Activated CD4-positive, alpha-beta T cell treated with anti-CD3 and anti-CD28 coated beads, Interleukin-2, amount 50 U/mL, for 1 hour (primary cell): ENCODE results near the gene SUGCT.
"Not testable (repeated sequence)": the region's sequence is repeated elsewhere in the genome, so short reads cannot be mapped to it uniquely, and the experiment has no call there.

Experiments used
- DNase-seq: peaks from one replicate; pipeline ENCODE4 v3.0.0-alpha.2; 2020

Gene SUGCT

DNA sequence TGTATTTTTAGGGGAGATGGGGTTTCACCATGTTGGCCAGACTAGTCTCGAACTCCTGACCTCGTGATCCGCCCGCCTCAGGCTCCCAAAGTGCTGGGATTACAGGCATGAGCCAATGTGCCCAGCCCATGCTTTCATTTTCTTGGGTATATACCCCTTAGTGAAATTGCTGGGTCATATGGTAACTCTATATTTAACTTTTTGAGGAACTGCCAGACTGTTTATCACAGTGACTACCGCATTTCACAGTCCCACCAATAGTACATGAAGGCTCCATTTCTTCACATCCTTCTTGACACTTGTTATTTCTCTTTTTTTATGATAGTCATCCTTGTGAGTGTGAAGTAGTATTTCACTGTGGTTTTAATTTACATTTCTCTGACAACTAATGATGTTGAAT is 134.0 kb downstream of the SUGCT start:
- DNase-seq: not testable (repeated sequence)

DNA sequence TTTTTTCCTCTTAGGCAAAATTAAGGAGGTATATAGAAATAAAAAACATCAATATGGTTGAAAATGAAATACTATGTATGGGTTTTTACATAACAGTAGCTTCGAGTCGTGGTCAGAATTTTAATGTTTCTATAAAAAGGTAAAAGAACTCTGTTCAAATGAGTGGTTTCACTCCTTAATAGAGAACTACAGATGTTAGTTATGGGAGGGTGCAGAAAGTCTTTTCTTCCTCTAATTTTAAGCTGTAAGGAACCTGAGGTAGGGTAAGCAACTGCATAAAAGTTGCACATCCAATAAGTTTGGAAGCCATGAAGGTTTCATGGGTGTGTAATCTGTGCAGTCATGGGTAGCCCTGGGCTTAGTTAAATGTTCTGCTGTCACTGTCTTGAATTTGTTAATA is 141.3 kb downstream of the SUGCT start:
- DNase-seq: no peak

DNA sequence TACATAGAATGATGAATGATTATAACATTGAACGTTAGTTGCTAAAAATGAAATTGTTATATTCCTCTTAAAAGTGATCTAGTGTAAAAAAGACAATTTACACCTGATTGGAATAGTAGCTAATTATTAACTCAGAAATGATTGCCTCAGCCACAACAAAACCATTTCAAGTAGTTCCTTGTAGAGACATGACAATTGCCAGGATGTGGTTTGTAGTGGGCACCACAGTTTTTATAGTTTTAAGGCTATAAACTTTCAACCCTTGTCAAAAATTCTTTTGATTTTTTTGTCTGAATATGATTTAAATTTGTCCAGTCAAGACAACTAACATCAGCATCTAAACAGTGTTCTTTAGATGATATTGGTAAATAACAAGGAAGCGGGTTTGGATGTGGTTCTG is 145.2 kb downstream of the SUGCT start:
- DNase-seq: no peak

DNA sequence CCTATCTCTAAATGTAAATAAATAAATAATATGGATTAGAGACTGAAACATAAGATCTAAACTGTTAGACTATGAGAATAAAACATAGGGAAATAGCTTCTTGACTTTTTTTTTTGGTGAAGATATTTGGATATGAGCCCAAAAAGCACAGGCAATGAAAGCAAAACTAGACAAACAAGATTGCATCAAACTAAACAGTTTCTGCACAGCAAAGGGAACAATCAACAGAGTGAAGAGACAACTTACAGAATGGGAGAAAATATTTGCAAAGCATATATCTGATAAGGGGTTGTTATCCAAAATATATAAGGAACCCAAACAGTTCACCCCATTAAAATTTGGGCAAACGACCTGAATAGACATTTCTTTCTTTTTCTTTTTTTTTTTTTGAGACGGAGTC is 148.1 kb downstream of the SUGCT start:
- DNase-seq: no peak

DNA sequence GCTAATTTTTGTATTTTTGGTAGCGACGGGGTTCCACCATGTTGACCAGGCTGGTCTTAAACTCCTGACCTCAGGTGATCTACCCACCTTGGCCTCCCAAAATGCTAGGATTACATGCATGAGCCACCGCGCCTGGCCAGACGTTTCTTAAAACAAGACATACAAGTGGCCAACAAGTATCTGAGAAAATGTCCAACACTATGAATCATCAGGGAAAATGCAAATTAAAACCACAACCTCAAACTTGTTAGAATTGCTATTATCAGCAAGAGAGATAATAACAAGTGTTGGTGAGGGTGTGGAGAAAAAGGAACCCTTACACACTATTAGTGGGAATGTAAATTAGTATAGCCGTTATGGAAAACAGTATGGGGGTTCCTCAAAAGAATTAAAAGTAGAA is 148.6 kb downstream of the SUGCT start:
- no peak for DNase-seq

DNA sequence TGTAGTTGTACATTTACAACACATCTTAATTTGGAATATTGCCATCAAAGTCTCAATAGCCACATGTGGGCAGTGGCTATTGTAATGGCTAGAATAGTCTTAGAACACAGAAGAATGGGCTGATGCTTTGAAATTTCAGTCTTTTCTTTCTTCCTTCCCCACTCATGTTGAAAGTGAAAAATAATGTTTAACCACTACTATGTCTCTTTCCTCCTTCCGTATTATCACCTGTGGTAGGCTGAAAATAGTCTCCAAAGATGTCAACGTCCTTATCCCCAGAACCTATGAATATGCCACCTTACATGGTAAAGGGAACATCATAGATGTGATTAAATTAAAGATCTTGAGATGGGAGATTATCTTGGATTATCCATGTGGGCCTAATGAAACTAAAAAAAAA is 154.0 kb downstream of the SUGCT start:
- DNase-seq: no peak

DNA sequence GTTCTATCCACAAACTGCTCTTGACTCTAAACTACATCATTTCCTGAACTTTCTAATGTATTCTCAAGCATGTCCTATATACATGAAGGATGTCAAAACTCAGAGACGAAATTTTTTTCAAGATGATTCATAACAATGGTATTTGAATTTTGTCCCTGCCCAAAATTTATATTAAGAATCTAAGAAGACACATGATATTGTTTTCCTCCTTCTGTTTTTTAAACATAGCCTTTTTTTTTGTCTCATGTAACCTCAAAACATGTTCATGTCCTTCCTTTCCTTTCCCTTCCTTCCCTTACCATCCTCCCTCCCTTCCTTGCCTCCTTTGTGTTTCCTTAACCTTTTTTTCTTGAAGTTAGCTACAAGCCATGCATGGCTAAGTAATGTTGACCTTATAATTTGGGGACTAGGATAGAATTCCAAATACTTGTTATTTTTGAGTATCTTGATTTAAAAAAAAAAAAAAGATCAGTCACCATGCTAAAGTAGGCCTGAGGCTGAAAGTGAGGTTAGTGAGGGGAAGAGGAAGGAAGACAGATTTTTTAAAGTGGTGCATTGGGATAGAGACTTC is 163.0 kb downstream of the SUGCT start:
- DNase-seq: no peak

DNA sequence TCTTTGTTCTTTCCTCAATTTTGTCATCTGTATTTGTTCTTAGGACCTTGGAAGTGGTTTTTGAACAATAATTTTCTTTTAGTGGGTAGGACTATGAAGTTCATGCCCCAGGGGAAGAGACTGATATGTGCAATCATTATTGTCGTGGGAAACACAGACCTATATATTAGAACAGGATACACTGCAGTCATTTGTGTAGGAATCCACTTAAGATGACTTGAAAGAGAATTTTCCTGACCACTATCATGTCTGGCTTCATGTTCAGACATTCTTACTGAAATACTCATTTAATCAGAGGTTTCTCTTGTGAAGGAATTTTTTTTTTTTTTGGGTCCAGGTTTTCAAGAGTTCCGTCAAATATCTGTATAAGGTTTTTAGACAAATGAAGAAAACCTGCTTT is 163.6 kb downstream of the SUGCT start:
- DNase-seq: no peak

DNA sequence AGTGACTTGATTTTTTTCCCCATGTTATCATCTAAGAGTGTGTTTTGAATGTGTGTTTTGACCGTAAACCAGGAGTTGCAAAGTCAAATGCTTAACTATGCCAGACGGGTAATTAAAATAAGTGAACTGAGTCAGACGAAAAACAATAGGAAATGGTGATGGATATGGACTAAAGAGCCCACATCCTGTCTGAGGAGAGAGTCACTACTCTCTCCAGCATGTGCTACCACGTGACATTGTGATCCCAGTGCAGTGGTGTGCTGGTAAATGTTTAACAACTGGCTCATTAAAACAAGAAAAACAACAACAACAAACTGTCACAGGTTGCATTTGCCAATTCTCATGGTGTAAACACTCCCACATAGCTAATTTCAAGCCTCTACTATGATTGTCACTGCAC is 164.3 kb downstream of the SUGCT start:
- DNase-seq: no peak

DNA sequence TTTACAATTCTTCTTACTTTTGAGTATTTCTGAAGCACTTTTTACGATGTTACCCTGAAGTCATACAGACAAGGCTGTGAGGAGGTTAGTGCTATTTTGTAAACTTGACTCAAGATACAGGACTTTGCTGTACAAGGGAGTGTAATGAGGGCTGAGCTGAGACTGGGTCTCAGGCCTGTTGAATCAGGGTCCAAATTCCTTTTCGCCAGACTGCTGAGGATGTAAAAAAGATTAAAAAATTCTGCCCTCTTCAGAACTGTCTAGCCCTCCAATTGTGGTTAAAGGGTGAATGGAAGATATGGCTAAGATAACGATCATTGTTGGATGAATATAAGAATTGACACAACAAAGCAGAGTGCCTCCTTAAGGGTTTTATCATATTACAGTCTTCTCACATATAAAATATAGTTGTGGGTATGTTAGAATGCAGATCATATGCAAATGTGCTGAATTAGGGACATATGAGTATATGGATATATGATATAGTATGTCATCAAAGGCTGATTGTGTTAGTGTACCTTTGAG is 165.4 kb downstream of the SUGCT start:
- DNase-seq: no peak

DNA sequence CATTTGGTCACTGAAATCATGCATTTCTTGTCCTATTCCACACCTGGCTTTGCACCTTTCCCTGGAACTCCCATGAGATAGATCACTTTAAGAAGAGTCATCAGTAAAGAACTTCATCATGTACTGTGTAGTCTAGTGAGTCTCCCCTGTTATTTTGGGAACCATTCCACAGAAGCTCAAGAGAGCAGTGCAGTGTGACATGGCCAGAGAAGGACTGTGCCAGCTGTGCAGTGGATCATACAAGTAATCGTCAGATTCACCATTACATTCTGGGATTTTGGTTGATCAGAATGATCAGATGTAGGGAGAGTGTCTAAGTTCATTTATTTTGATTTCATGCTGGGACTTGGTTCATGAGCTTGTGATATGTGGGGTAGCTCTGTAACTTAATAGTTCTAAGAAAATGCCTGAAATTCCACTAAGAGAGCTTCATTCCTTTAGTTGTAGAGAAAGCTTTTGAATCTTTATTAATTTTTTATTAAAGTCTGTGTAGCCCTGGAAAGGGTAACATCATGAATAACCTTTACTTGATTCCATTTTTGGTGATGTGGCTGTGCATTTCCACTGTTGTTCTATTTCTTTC is 166.8 kb downstream of the SUGCT start:
- no peak for DNase-seq

DNA sequence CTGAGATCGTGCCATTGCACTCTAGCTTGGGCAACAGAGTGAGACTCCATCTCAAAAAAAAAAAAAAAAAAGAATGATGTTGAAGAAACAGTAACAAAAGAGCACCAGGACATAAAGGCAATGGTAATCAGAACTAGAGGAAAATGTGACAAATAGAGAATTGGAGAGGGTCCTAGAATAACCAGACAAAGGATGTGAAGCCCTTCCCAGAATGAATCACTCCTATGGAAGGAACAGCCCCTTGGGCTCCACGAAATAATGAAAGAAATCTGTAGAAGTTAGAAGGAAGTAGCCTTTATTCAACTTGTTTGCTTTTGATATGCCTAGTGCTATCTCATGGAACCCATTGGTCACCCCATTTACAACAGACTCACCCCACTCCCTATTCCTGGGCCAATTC is 169.2 kb downstream of the SUGCT start:
- DNase-seq: no peak

DNA sequence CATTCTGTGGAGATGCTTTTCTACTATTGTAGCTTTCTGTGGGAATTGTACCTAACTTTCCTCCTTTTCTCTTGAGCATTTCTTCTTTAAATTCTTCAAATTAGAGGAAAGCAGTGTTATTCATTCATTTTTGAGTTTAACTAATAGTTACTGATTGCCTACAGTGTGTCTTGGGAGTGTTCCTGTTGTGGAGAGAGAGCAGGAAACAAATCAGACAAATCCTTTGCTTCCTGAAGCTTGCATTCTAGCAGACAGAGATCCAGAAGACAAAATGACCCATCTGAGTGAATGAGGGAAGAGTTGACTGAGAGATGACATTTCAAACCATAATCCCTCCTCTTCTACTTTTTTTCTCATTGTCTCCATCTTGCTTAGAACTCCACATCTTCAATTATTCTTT is 170.4 kb downstream of the SUGCT start:
- no peak for DNase-seq

DNA sequence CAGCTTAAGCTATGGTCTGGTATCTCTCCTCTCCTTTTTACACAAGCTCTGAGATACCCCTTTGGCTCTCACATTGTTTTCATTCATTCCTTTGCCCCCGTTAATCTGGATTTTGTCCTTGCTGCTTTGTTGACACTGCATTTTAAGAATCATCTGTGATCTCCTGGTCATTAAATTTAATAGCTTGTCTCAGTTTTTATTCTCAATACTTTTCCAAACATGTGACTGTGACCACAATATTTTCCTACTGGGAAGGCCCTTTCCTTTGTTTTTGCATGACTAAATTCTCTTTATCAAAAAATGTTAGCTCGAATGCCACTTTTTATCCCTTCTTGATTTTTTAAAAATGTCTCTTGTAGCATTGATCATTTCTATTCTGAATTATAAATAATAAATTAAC is 171.2 kb downstream of the SUGCT start:
- no peak for DNase-seq

DNA sequence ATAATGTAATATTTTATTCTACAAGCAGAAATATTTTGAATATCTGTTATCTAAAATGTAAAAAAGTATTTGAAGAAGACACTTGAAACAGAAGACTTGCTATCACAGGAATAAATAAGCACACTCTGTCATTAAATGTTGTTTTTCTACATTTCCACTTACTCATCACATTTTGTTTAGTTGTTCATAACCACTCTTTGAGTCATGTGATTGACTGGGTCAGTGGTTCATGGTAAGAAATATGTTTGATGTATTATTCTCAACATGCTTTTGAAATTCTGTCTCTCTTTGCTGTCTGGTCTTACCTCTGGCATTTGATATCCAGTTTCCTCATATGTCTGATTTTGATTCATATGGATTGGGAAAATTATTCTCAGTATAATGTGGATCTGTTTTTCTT is 171.8 kb downstream of the SUGCT start:
- no peak for DNase-seq

DNA sequence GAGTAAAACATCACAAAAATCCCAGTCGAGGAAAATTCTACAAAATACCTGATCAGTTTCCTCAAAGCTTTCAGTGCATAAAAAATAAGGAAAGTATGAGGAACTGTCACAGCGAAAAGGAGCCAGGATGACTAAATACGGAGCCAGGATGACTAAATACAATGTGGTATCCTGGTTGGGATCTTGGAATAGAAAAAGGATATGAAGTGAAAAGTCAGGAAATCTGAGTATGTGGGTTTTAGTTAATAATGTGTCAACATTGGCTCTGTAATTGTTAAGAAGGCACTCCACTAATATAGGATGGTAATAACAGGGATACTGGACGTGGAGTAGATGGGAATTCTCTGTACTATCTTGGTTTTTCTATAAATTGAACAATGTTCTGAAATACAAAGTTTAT is 175.5 kb downstream of the SUGCT start:
- DNase-seq: no peak

DNA sequence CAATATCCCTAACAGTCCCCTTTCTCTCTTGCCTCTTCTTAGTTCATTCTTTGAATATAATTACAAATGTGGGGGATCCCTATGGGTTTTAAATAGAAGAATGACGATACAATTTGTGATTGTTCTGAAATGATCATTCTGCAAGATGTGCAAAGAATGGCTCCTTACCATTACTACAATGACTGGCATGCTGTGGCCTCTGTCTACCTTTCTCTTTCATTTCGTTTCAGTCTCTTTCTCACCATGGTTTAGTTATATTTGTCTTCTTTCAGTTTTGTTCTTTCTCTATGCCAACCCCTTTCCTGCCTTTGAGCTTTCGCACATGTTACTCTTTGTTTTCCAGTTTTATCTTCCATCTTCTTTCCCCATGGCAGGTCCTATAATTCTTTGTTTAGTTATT is 176.5 kb downstream of the SUGCT start:
- DNase-seq: no peak

DNA sequence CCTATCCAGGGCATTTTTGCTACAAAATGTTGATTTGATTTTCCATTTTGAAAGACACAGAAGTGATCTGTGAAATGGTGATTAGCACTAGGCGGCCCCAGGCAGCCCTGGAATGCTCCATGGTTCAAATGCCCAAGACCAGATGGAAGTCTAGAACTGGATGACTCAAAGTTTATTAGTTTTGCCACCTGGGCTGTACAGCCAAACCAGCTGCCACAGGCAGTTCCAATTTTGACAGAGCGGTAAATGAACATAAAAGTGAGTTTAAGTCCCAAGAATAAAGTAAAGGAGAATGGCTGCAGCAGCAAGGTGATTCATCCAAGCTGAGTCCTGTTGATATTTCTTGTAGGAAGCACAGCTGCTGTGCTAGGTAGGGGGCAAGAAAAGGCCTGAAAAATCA is 180.5 kb downstream of the SUGCT start:
- no peak for DNase-seq

DNA sequence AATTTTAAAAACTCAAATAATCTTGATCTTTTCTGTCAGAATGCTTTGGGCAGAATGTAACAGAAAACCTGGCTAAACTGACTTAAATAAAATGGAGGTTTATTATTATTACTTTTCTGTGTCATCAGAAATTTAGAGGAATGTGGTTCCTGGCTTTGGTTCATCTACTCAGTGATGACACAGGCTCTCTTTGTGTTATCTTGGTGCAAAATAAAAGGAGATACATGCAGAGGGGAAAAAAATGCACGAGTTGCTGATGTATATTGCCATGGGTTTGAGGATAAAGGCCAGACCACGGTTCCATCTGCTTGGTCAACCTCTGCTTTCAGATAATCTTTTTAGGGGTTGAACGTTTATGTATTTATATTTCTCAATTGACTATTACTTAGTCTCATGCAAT is 181.4 kb downstream of the SUGCT start:
- DNase-seq: no peak

DNA sequence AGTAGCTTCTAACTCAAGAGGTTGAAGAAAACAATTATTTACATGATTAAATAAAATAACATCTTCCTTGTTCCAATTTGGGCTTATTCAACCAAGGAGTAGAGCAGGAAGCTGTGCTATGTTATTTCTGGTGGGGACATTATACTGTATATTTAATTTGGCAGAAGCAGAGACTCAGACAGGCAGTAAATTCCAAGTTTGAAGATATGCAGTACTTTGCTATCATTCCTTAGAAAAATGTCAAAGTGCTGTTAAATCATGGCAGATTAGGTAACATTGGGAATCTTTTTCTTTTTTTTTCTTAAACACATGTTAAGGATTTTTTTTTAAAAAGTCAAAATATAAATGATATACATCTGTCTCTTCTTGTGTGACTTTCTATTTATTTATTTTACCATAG is 190.1 kb downstream of the SUGCT start:
- no peak for DNase-seq

DNA sequence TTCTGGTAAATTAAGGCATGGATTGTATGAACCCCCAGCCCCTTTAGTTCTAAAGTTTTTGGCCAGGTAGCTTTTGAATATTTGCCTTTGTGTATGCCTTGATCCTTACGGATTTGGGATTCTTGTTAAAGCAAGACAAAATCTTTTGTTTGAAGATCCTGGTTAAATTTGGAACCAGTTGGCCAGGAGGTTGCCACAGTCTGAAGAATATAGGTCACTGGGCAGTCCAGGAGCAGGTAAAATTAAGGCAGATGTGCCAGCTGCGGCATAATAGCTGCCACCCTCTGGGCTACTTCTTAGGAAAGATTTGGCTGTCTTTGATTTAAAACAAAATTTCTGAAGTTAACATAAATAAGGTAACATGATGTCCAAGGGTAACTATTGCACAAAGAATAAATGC is 192.3 kb downstream of the SUGCT start:
- DNase-seq: no peak

DNA sequence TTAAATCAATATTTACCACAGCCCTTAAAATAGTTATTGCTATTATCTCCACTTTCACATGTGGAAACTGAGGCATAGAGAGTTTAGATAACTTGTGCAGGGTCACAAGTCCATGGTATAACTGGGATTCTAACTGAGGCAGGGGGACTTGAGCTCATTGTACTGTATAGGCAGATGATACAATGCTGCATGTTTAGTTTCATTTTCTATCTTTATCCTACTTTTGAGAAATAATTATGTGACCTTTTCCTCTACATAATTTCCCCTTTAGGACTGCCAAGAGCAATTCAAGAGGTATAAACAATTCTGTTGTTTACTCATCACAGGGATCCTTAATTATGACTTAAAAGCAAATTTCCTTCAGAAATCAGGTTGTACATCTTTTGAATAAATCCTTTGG is 193.1 kb downstream of the SUGCT start:
- DNase-seq: no peak

DNA sequence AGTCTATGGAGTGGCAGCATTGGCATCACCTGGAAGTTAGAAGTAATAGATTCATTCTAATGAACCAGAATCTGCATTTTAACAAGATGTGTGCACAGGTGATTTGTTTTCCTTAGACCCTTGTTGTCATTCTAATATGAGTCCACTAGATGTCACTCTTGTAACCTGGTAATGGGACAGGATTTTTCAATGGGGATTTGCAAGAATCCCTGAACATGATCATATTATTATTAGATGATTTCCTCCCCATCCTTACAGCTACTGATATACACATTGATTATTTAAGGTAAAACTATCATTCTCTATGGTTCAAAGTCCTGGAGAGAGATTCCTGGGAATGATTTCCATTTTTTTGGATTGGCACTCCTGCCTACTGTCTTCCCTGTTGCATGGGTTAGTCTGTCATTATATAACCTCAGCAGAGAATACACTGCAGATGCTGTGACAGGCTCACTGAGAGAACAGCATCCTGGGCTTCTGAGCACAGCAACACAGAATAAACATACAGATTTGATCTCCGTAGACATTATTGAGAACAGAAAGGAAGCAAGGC is 194.9 kb downstream of the SUGCT start:
- DNase-seq: no peak

DNA sequence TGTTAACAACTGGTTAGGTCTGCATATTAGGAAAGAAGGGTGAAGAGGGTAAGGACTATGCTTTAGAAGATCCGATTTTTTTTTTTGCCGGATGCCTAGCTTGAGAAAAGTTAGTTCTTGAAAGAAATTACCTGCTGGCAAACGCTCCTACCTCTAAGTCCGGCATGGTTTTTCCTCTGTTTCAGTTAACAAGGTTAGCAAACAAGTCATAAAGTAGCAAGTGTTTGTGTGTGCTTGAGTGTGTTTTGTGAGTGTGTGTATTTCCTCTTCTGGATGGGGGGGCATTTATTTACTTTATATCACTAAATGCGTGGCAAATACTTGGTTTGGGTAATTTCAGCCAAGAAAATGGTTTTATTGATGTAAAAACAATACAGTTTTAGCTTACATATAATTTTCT is 195.6 kb downstream of the SUGCT start:
- no peak for DNase-seq

DNA sequence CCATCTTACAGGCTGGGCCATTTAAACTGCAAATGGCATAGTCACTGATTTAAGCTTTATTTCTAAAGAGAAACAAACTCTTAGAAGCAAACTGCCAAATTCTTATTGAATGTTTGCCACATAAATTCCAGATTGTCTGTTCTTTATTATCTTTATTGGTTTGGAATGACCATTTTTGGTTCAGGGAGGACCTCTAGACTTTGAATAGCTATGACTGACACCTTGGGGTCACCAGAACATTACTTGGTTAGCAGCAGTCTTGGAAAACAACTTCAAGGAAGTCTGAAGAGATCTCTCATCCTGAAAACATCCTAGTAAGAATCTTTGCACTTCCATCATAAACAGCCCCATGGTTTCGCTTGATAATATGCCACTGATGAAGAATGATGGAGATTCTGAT is 197.1 kb downstream of the SUGCT start:
- no peak for DNase-seq
